HEK293 (cell line): ENCODE measurements around the gene ZNF569.

Experiments
- FEZF1 ChIP-seq: fragments of 450-650 bp; formaldehyde crosslinking; IDR thresholded peaks from 2 replicates; pipeline ENCODE4 v1.5.1; 2016; ENCODE audit warnings: missing biosample characterization, missing genetic modification characterization
- IKZF3 ChIP-seq: fragments of 450-650 bp; IDR thresholded peaks from 2 replicates; pipeline ENCODE4 v1.5.0; 2018; ENCODE audit warnings: missing biosample characterization, mild to moderate bottlenecking, missing genetic modification characterization, moderate library complexity
- KLF16 ChIP-seq: fragments of 450-650 bp; formaldehyde crosslinking; IDR thresholded peaks from 2 replicates; pipeline ENCODE4 v1.5.1; 2017; ENCODE audit warnings: missing biosample characterization, missing genetic modification characterization
- MYNN ChIP-seq: fragments of 450-650 bp; formaldehyde crosslinking; IDR thresholded peaks from 2 replicates; pipeline ENCODE4 v1.5.1; 2016; ENCODE audit warnings: missing biosample characterization, missing genetic modification characterization, borderline replicate concordance
- MZF1 ChIP-seq: fragments of 450-650 bp; formaldehyde crosslinking; IDR thresholded peaks from 2 replicates; pipeline ENCODE4 v1.5.1; 2017; ENCODE audit warnings: missing biosample characterization, missing genetic modification characterization, borderline replicate concordance
- ZNF10 ChIP-seq: fragments of 450-650 bp; formaldehyde crosslinking; IDR thresholded peaks from 2 replicates; pipeline ENCODE4 v1.5.1; 2017; ENCODE audit warnings: missing biosample characterization, missing genetic modification characterization
- ZNF146 ChIP-seq: fragments of 450-650 bp; formaldehyde crosslinking; IDR thresholded peaks from 2 replicates; pipeline ENCODE4 v1.5.1; 2016; ENCODE audit warnings: missing biosample characterization, missing genetic modification characterization
- ZNF155 ChIP-seq: fragments of 450-650 bp; formaldehyde crosslinking; IDR thresholded peaks from 2 replicates; pipeline ENCODE4 v1.5.1; 2016; ENCODE audit warnings: missing biosample characterization, missing genetic modification characterization
- ZNF157 ChIP-seq: fragments of 450-650 bp; formaldehyde crosslinking; IDR thresholded peaks from 2 replicates; pipeline ENCODE4 v1.5.1; 2016; ENCODE audit warnings: missing biosample characterization, missing genetic modification characterization
- ZNF175 ChIP-seq: fragments of 450-650 bp; formaldehyde crosslinking; IDR thresholded peaks from 2 replicates; pipeline ENCODE4 v1.5.1; 2016; ENCODE audit warnings: missing biosample characterization, missing genetic modification characterization
- ZNF202 ChIP-seq: fragments of 450-650 bp; formaldehyde crosslinking; IDR thresholded peaks from 2 replicates; pipeline ENCODE4 v1.5.1; 2016; ENCODE audit warnings: missing biosample characterization, missing genetic modification characterization, borderline replicate concordance
- ZNF266 ChIP-seq: fragments of 450-650 bp; formaldehyde crosslinking; IDR thresholded peaks from 2 replicates; pipeline ENCODE4 v1.5.1; 2016; ENCODE audit warnings: missing biosample characterization, missing genetic modification characterization, low read depth
- ZNF274 ChIP-seq, 2 experiments: fragments of 200-500 bp in 1 of 2; fragments of 450-650 bp in 1 of 2; sonication (Bioruptor generic) in 1 of 2; formaldehyde crosslinking in 1 of 2; IDR thresholded peaks; 2 replicates each; pipeline versions ENCODE4 v1.5.1 to v1.6.1; 2014 to 2016; ENCODE audit warnings: borderline replicate concordance in 1 of 2, inconsistent platforms in 1 of 2, low read length in 1 of 2, missing biosample characterization in 1 of 2, missing genetic modification characterization in 1 of 2
- ZNF394 ChIP-seq: fragments of 450-650 bp; formaldehyde crosslinking; IDR thresholded peaks from 2 replicates; pipeline ENCODE4 v1.5.1; 2016; ENCODE audit warnings: missing biosample characterization, missing genetic modification characterization, mild to moderate bottlenecking, moderate library complexity, borderline replicate concordance
- ZNF416 ChIP-seq: fragments of 450-650 bp; formaldehyde crosslinking; IDR thresholded peaks from 2 replicates; pipeline ENCODE4 v1.5.1; 2016; ENCODE audit warnings: missing biosample characterization, missing genetic modification characterization
- ZNF544 ChIP-seq: fragments of 450-650 bp; formaldehyde crosslinking; IDR thresholded peaks from 2 replicates; pipeline ENCODE4 v1.5.0; 2017; ENCODE audit warnings: missing biosample characterization, missing genetic modification characterization
- ZNF558 ChIP-seq: fragments of 450-650 bp; formaldehyde crosslinking; IDR thresholded peaks from 2 replicates; pipeline ENCODE4 v1.5.1; 2016; ENCODE audit warnings: missing biosample characterization, missing genetic modification characterization
- ZNF571 ChIP-seq: fragments of 450-650 bp; formaldehyde crosslinking; IDR thresholded peaks from 2 replicates; pipeline ENCODE4 v1.5.0; 2017; ENCODE audit warnings: missing biosample characterization, missing genetic modification characterization
- ZNF585B ChIP-seq: fragments of 450-650 bp; formaldehyde crosslinking; IDR thresholded peaks from 2 replicates; pipeline ENCODE4 v1.5.1; 2016; ENCODE audit warnings: missing biosample characterization, missing genetic modification characterization
- ZNF600 ChIP-seq: fragments of 450-650 bp; formaldehyde crosslinking; IDR thresholded peaks from 2 replicates; pipeline ENCODE4 v1.5.1; 2016; ENCODE audit warnings: missing biosample characterization, missing genetic modification characterization
- ZNF621 ChIP-seq: fragments of 450-650 bp; formaldehyde crosslinking; IDR thresholded peaks from 2 replicates; pipeline ENCODE4 v1.5.1; 2017; ENCODE audit warnings: missing biosample characterization, missing genetic modification characterization
- ZNF654 ChIP-seq: fragments of 450-650 bp; formaldehyde crosslinking; IDR thresholded peaks from 2 replicates; pipeline ENCODE4 v1.5.1; 2016; ENCODE audit warnings: low read depth, missing biosample characterization, missing genetic modification characterization
- ZXDB ChIP-seq: fragments of 450-650 bp; formaldehyde crosslinking; IDR thresholded peaks from 2 replicates; pipeline ENCODE4 v1.5.1; 2016; ENCODE audit warnings: missing biosample characterization, missing genetic modification characterization
- TF ChIP-seq, protein P1 (sequence below): sonication (generic); formaldehyde crosslinking; IDR thresholded peaks from 2 replicates; pipeline ENCODE4 v1.8.1; 2022; ENCODE audit warnings: mild to moderate bottlenecking, moderate library complexity, missing genetic modification reagents
- TF ChIP-seq, protein P2 (sequence below): fragments of 450-650 bp; formaldehyde crosslinking; IDR thresholded peaks from 2 replicates; pipeline ENCODE4 v1.5.1; 2016; ENCODE audit warnings: missing biosample characterization, missing genetic modification characterization
- TF ChIP-seq, protein P3 (sequence below): fragments of 450-650 bp; formaldehyde crosslinking; IDR thresholded peaks from 2 replicates; pipeline ENCODE4 v1.5.1; 2016; ENCODE audit warnings: missing biosample characterization, missing genetic modification characterization
- TF ChIP-seq, protein P4 (sequence below): fragments of 450-650 bp; formaldehyde crosslinking; IDR thresholded peaks from 2 replicates; pipeline ENCODE4 v1.5.1; 2017; ENCODE audit warnings: missing biosample characterization, missing genetic modification characterization
- TF ChIP-seq, protein P5 (sequence below): fragments of 450-650 bp; formaldehyde crosslinking; IDR thresholded peaks from 2 replicates; pipeline ENCODE4 v1.5.1; 2016; ENCODE audit warnings: missing biosample characterization, missing genetic modification characterization, borderline replicate concordance

The ZNF569 gene

DNA sequence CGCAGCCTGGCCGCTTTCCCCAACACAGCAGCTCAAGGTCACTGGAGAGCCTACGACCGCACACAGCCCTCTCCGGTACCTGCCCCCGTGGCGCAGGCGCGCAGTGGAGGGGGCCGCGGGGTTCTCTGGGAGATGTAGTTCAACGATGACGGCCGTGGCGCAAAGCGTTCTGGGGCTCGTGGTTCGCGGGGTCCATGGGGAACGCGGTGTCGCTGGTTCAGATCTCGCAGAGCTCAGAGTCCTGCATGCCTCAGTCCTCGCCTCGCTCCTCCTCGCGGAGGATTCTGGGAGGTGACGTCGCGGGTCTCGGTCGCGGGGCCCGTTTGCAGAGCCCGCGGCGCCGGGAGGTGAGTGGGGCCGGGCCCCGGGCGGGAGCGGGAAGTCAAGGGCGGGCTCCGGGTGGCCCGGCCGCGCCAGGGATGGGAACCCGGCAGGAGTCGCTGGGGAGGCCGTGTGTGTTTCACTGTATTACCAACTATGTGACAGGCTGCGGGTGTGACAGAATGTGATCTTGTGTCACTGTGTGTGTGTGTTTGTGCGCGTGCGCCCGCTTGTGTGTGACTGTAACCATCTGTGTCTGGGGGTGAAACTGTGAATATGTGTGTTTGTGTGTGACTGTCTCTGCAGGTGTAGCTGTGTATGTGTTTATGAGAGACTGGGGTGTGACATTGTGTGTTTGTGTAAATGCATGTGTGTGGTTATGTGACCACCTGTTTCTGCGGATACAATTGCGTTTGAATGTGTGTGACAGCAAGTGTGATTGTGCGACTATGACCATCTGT, 96.2 kb downstream of the ZNF569 start, which contains the start of gene ZNF527 (continued):
- no peak for TF ChIP-seq ZNF621 (tag by site-specific recombination)
- peak; percentile 18; the same call in 1 of the 2 replicates for TF ChIP-seq IKZF3 (tag by site-specific recombination)
- TF ChIP-seq, protein P1, sequence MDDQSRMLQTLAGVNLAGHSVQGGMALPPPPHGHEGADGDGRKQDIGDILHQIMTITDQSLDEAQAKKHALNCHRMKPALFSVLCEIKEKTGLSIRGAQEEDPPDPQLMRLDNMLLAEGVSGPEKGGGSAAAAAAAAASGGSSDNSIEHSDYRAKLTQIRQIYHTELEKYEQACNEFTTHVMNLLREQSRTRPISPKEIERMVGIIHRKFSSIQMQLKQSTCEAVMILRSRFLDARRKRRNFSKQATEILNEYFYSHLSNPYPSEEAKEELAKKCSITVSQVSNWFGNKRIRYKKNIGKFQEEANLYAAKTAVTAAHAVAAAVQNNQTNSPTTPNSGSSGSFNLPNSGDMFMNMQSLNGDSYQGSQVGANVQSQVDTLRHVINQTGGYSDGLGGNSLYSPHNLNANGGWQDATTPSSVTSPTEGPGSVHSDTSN (CRISPR knock-in tag), result no peak; the same call in 1 of the 2 replicates
- TF ChIP-seq KLF16 (tag by site-specific recombination), result peak; percentile 95
- TF ChIP-seq ZNF416 (tag by site-specific recombination), result 0 out of 2 replicates have a peak, but pooled peaks have one; percentile 92
- TF ChIP-seq ZNF175 (tag by site-specific recombination), result no peak
- TF ChIP-seq, protein P2, sequence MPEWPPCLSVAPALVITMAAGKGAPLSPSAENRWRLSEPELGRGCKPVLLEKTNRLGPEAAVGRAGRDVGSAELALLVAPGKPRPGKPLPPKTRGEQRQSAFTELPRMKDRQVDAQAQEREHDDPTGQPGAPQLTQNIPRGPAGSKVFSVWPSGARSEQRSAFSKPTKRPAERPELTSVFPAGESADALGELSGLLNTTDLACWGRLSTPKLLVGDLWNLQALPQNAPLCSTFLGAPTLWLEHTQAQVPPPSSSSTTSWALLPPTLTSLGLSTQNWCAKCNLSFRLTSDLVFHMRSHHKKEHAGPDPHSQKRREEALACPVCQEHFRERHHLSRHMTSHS (tag by site-specific recombination), result no peak
- no peak for TF ChIP-seq ZNF274 (IDR thresholded peaks at IDR 0.05; ENCODE audit: low read length)
- TF ChIP-seq ZNF274 (tag by site-specific recombination; IDR thresholded peaks at IDR 0.05; ENCODE audit: borderline replicate concordance), result peak; percentile 70; the same call in 1 of the 2 replicates
- TF ChIP-seq MZF1, result no peak; the same call in 1 of the 2 replicates
- TF ChIP-seq ZXDB (tag by site-specific recombination), result peak; percentile 95
- peak; percentile 60 for TF ChIP-seq ZNF585B (tag by site-specific recombination)
- no peak for TF ChIP-seq ZNF571 (tag by site-specific recombination)
- peak; percentile 80 for TF ChIP-seq ZNF600 (tag by site-specific recombination)
- TF ChIP-seq, protein P3, sequence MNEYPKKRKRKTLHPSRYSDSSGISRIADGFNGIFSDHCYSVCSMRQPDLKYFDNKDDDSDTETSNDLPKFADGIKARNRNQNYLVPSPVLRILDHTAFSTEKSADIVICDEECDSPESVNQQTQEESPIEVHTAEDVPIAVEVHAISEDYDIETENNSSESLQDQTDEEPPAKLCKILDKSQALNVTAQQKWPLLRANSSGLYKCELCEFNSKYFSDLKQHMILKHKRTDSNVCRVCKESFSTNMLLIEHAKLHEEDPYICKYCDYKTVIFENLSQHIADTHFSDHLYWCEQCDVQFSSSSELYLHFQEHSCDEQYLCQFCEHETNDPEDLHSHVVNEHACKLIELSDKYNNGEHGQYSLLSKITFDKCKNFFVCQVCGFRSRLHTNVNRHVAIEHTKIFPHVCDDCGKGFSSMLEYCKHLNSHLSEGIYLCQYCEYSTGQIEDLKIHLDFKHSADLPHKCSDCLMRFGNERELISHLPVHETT, result 0 out of 2 replicates have a peak, but pooled peaks have one; percentile 11
- TF ChIP-seq ZNF558 (tag by site-specific recombination), result 0 out of 2 replicates have a peak, but pooled peaks have one; percentile 83
- TF ChIP-seq ZNF266, result peak; percentile 60; the same call in 1 of the 2 replicates
- TF ChIP-seq ZNF202 (tag by site-specific recombination), result no peak
- peak; percentile 83 for TF ChIP-seq ZNF146 (tag by site-specific recombination)
- TF ChIP-seq ZNF10 (tag by site-specific recombination), result peak; percentile 51; the same call in 1 of the 2 replicates
- TF ChIP-seq, protein P4, sequence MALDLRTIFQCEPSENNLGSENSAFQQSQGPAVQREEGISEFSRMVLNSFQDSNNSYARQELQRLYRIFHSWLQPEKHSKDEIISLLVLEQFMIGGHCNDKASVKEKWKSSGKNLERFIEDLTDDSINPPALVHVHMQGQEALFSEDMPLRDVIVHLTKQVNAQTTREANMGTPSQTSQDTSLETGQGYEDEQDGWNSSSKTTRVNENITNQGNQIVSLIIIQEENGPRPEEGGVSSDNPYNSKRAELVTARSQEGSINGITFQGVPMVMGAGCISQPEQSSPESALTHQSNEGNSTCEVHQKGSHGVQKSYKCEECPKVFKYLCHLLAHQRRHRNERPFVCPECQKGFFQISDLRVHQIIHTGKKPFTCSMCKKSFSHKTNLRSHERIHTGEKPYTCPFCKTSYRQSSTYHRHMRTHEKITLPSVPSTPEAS, result peak; percentile 68
- TF ChIP-seq FEZF1 (tag by site-specific recombination), result no peak; the same call in 1 of the 2 replicates
- peak; percentile 64 for TF ChIP-seq ZNF157 (tag by site-specific recombination)
- peak; percentile 40; the same call in 1 of the 2 replicates for TF ChIP-seq MYNN (tag by site-specific recombination)
- peak; percentile 35; the same call in 1 of the 2 replicates for TF ChIP-seq ZNF155
- peak; percentile 62; the same call in 1 of the 2 replicates for TF ChIP-seq ZNF394 (tag by site-specific recombination)
- TF ChIP-seq ZNF654 (tag by site-specific recombination), result no peak
- TF ChIP-seq ZNF544 (tag by site-specific recombination), result peak; percentile 0; the same call in 1 of the 2 replicates
- TF ChIP-seq, protein P5, sequence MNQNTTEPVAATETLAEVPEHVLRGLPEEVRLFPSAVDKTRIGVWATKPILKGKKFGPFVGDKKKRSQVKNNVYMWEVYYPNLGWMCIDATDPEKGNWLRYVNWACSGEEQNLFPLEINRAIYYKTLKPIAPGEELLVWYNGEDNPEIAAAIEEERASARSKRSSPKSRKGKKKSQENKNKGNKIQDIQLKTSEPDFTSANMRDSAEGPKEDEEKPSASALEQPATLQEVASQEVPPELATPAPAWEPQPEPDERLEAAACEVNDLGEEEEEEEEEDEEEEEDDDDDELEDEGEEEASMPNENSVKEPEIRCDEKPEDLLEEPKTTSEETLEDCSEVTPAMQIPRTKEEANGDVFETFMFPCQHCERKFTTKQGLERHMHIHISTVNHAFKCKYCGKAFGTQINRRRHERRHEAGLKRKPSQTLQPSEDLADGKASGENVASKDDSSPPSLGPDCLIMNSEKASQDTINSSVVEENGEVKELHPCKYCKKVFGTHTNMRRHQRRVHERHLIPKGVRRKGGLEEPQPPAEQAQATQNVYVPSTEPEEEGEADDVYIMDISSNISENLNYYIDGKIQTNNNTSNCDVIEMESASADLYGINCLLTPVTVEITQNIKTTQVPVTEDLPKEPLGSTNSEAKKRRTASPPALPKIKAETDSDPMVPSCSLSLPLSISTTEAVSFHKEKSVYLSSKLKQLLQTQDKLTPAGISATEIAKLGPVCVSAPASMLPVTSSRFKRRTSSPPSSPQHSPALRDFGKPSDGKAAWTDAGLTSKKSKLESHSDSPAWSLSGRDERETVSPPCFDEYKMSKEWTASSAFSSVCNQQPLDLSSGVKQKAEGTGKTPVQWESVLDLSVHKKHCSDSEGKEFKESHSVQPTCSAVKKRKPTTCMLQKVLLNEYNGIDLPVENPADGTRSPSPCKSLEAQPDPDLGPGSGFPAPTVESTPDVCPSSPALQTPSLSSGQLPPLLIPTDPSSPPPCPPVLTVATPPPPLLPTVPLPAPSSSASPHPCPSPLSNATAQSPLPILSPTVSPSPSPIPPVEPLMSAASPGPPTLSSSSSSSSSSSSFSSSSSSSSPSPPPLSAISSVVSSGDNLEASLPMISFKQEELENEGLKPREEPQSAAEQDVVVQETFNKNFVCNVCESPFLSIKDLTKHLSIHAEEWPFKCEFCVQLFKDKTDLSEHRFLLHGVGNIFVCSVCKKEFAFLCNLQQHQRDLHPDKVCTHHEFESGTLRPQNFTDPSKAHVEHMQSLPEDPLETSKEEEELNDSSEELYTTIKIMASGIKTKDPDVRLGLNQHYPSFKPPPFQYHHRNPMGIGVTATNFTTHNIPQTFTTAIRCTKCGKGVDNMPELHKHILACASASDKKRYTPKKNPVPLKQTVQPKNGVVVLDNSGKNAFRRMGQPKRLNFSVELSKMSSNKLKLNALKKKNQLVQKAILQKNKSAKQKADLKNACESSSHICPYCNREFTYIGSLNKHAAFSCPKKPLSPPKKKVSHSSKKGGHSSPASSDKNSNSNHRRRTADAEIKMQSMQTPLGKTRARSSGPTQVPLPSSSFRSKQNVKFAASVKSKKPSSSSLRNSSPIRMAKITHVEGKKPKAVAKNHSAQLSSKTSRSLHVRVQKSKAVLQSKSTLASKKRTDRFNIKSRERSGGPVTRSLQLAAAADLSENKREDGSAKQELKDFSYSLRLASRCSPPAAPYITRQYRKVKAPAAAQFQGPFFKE (tag by site-specific recombination), result peak; percentile 93; the same call in 1 of the 2 replicates
